Renal cortex interstitium (tissue), 11 donors: ENCODE measurements around the gene PCDH15. TPM values are rescaled to one million over a fixed set of nuclear protein-coding genes. Genes with fewer than 3 reads are reported as not detected.
A peak's percentile ranks its signal among the peaks of the same experiment; 100 is the strongest.

Experiments
- DNase-seq, 11 donors: peaks; one replicate each; pipeline ENCODE4 v3.0.0-alpha.2; 2013; ENCODE audit warnings: low read depth in 9 of 11, low spot score in 4 of 11; ENCODE audit errors: extremely low read depth in 1 of 11
- polyA plus RNA-seq, 3 donors: library from polyadenylated mRNA; unstranded; fragments of 120-200 nt; gene quantifications; one replicate each; pipeline ENCODE4 v1.2.1, GENCODE V29; 2013; ENCODE audit not compliant: insufficient read length in 3 of 3

Gene PCDH15
- polyA plus RNA-seq, 3 donors: 7.6 to 11.1 (median 7.7) TPM

GRCh38 chr10:54262726-54263125 is 538.3 kb downstream of the PCDH15 start:
- no peak for DNase-seq

- DNase-seq: no peak
Observed at GRCh38 chr10:54259104-54259503, 541.9 kb downstream of the PCDH15 start.

- no peak for DNase-seq
Observed at GRCh38 chr10:54234832-54235231, 566.2 kb downstream of the PCDH15 start.

GRCh38 chr10:54203401-54203800 is 597.6 kb downstream of the PCDH15 start:
- DNase-seq: no peak

- DNase-seq: no peak
Observed at GRCh38 chr10:54198051-54198450, 603.0 kb downstream of the PCDH15 start.

GRCh38 chr10:54194806-54195205 is 606.2 kb downstream of the PCDH15 start:
- no peak for DNase-seq

- no peak for DNase-seq
Observed at GRCh38 chr10:54159924-54160323, 641.1 kb downstream of the PCDH15 start.

GRCh38 chr10:54148508-54148907 is 652.5 kb downstream of the PCDH15 start:
- no peak for DNase-seq

GRCh38 chr10:54139819-54140428 is 661.1 kb downstream of the PCDH15 start:
- peak in 1 of 11 donors; percentile 5 for DNase-seq

GRCh38 chr10:54137396-54137795 is 663.6 kb downstream of the PCDH15 start:
- no peak for DNase-seq

- DNase-seq: no peak
Observed at GRCh38 chr10:54133203-54133602, 667.8 kb downstream of the PCDH15 start.

GRCh38 chr10:54131833-54132232 is 669.2 kb downstream of the PCDH15 start:
- DNase-seq: no peak

- DNase-seq: peak in 1 of 11 donors; percentile 3
Observed at GRCh38 chr10:54130394-54130793, 670.6 kb downstream of the PCDH15 start.

GRCh38 chr10:54125098-54125747 is 675.8 kb downstream of the PCDH15 start:
- no peak for DNase-seq

GRCh38 chr10:54124209-54124885 is 676.7 kb downstream of the PCDH15 start:
- DNase-seq: no peak

- DNase-seq: no peak
Observed at GRCh38 chr10:54120806-54121205, 680.2 kb downstream of the PCDH15 start.

GRCh38 chr10:54108961-54109360 is 692.1 kb downstream of the PCDH15 start:
- DNase-seq: no peak

GRCh38 chr10:54096892-54097291 is 704.1 kb downstream of the PCDH15 start:
- no peak for DNase-seq

GRCh38 chr10:54094321-54094720 is 706.7 kb downstream of the PCDH15 start:
- no peak for DNase-seq

GRCh38 chr10:54091237-54091636 is 709.8 kb downstream of the PCDH15 start:
- no peak for DNase-seq
